DND-41 (cell line): Measurements from ENCODE around the gene SLC8A2.

Experiments
- CTCF ChIP-seq: IDR thresholded peaks from 2 replicates; pipeline ENCODE4 v1.5.1; 2012; ENCODE audit warnings: borderline replicate concordance, low read length, moderate library complexity, mild to moderate bottlenecking; ENCODE audit not compliant: poor library complexity, severe bottlenecking; ENCODE audit errors: extremely low read depth
- EZH2 ChIP-seq: IDR thresholded peaks from 3 replicates; pipeline ENCODE4 v1.6.1; 2012; ENCODE audit warnings: borderline replicate concordance, low read depth, mild to moderate bottlenecking, moderate library complexity, low read length, inconsistent platforms; ENCODE audit not compliant: severe bottlenecking

- TF ChIP-seq CTCF, result no peak
- TF ChIP-seq EZH2, result no peak
These were observed 35.7 kb downstream of the SLC8A2 start for GRCh38 chr19:47435883-47436417.
